GM18508 (cell line): ENCODE results near the gene PRELID2.
A peak's percentile ranks its signal among the peaks of the same experiment; 100 is the strongest.
"Not testable (repeated sequence)": the region's sequence is repeated elsewhere in the genome, so short reads cannot be mapped to it uniquely, and the experiment has no call there.

ENCODE experiments used
- ATAC-seq: cut with Tn5 transposase; IDR thresholded peaks from one replicate; pipeline ENCODE4 v1.9.1; 2021; ENCODE audit warnings: moderate number of reproducible peaks; ENCODE audit not compliant: insufficient read depth, unreplicated experiment

The PRELID2 gene

GRCh38 chr5:145834917-145835847 lies at the start of gene PRELID2:
TSS of gene PRELID2 (minus strand) at chr5:145835342. CDS start at chr5:145835251, 91 bp downstream.
- ATAC-seq: peak; percentile 58

GRCh38 chr5:145874765-145875164 lies 39.6 kb upstream of the PRELID2 start:
- no peak for ATAC-seq

- no peak for ATAC-seq
These were observed 37.8 kb upstream of the PRELID2 start, which contains the start of gene GRXCR2 for GRCh38 chr5:145872914-145873313. TSS of gene GRXCR2 (minus strand) at chr5:145873014. CDS start at chr5:145872968, 46 bp downstream.

GRCh38 chr5:145872486-145872885 lies 37.3 kb upstream of the PRELID2 start:
- no peak for ATAC-seq

DNA sequence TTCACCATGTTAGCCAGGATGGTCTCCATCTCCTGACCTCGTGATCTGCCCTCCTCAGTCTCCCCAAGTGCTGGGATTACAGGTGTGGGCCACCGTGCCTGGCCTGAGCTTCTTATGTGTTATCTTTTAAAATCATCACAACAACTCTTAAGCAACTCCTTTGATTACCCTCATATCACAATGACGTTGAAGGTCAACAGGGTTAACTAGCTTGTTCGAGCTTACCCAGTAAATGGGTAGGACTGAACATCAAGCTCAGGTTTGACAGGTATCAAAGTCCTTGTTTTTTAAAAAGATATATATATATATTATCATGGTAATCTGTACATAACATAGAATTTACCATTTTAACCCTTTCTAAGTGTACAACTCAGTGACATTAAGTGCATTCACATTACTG lies 34.6 kb upstream of the PRELID2 start:
- no peak for ATAC-seq

- ATAC-seq: no peak
These were observed 32.7 kb upstream of the PRELID2 start for GRCh38 chr5:145867806-145868205.

- ATAC-seq: not testable (repeated sequence)
These were observed 29.3 kb upstream of the PRELID2 start for GRCh38 chr5:145864432-145864831.

- no peak for ATAC-seq
These were observed 27.9 kb upstream of the PRELID2 start for GRCh38 chr5:145863003-145863402.

DNA sequence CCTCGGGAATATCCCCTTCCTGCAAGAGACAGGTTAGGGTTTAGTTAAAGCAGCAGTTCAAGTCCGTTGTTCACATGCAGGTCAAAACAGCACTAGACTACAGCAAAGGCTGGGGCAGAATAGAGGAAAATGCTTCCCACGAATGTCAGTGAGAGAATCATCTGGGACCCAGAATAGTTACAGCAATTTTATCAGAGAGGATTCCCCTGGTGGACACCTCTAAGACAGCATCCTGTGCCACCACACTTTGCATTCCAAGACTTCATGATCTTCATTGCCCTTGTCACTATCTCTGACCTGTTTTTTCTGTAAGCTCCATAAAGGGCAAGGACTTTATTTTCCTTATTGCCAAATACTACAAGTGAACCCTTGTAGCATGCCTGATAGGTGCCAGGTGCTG lies 24.8 kb upstream of the PRELID2 start:
- ATAC-seq: no peak

- no peak for ATAC-seq
These were observed 24.3 kb upstream of the PRELID2 start for GRCh38 chr5:145859453-145859852.

DNA sequence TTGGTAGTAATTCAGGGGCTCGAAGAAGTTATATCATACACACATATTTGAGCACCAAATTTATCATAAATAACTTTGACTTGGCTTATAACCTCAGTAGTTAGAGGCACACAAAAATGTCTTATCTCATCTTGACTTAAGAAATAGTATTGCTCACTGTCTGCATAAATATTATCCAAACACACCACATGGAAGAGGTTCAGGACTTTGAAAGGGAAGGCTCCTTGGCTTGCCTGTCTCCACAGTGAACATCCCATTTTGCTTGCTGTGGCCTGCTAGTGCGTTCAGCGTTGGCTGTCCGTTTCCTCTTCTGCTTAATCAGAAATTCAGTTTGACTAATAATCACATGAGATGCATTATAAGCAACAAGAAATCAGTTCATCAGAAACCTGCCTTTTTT lies 23.8 kb upstream of the PRELID2 start:
- no peak for ATAC-seq

- ATAC-seq: no peak
These were observed 21.2 kb upstream of the PRELID2 start for GRCh38 chr5:145856285-145856818.

- no peak for ATAC-seq
These were observed 20.7 kb upstream of the PRELID2 start for GRCh38 chr5:145855763-145856267.

GRCh38 chr5:145854651-145855258 lies 19.6 kb upstream of the PRELID2 start:
- ATAC-seq: no peak

- ATAC-seq: no peak
These were observed 18.7 kb upstream of the PRELID2 start for GRCh38 chr5:145853781-145854376.

GRCh38 chr5:145852990-145853389 lies 17.8 kb upstream of the PRELID2 start:
- ATAC-seq: no peak

DNA sequence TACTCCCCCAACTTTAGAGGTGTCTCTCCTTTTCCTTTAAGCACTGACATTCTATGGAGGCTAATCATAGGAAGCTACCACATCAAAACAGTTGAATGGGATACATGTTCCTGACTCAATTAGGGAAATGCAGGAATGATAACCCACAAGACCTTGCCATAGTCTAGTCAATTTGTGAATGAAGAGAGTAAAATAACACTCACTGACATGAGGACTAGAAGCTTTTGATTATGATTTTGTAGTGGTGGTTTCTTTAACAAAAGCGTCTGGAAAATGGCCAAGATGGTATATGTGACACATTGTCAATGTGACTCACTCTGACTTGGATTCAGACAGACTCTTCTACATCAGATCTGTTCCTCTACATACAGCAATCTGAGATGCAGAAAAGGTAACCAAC lies 13.7 kb upstream of the PRELID2 start:
- no peak for ATAC-seq

GRCh38 chr5:145847499-145848497 lies 12.7 kb upstream of the PRELID2 start:
- ATAC-seq: no peak

GRCh38 chr5:145846081-145846480 lies 10.9 kb upstream of the PRELID2 start:
- no peak for ATAC-seq
